ENCODE data around the gene HLA-DQA1.
A peak's percentile ranks its signal among the peaks of the same experiment; 100 is the strongest.
"Not testable (repeated sequence)": the region's sequence is repeated elsewhere in the genome, so short reads cannot be mapped to it uniquely, and the experiment has no call there.

The HLA-DQA1 gene

DNA sequence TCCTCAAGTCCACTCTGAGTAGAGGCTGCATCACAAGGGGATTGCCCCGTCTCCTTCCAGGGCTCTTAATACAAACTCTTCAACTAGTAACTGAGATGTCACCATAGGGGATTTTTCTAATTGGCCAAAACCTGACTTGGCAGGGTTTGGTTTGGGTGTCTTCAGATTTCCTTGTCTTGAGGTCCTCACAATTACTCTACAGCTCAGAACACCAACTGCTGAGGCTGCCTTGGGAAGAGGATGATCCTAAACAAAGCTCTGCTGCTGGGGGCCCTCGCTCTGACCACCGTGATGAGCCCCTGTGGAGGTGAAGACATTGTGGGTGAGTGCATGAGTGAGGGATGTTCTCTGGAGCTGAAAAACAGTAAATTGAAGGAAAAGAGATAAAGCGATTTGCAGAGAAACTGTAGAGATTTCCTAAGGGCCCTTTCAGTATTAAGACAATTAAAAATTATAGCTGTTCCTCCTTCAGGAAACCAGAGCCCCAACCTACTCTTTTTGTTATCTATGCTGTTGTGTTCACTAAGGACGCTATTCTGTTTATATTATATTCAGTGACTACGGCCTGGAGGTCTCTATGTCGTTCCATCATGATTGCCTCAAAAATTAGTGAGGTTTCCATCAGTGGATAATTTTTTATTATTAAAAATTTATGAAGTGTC, at the start of gene HLA-DQA1:
HLA-DQA1 (plus strand) TSS at position 188 of the 662 bp plus-strand sequence; CDS start at position 241, 53 bp downstream.
- no peak for DNase-seq

DNA sequence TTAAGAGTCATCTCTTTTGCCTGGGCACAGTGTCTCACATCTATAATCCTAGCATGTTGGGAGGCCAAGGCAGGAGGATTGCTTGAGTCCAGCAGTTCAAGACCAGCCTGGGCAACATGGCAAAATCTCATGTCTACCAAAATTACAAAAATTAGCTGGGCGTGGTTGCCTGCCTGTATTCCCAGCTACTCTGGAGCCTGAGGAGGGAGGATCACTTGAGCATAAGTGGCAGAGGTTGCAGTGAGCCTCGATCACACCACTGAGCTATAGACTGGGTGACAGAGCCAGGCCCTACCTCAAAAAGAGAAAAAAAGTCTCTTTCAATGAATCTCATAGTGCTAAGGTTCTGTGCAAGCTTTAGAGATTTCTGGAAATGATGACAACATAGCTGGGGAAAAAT, 49.0 kb upstream of the HLA-DQA1 start:
- DNase-seq: no peak

DNA sequence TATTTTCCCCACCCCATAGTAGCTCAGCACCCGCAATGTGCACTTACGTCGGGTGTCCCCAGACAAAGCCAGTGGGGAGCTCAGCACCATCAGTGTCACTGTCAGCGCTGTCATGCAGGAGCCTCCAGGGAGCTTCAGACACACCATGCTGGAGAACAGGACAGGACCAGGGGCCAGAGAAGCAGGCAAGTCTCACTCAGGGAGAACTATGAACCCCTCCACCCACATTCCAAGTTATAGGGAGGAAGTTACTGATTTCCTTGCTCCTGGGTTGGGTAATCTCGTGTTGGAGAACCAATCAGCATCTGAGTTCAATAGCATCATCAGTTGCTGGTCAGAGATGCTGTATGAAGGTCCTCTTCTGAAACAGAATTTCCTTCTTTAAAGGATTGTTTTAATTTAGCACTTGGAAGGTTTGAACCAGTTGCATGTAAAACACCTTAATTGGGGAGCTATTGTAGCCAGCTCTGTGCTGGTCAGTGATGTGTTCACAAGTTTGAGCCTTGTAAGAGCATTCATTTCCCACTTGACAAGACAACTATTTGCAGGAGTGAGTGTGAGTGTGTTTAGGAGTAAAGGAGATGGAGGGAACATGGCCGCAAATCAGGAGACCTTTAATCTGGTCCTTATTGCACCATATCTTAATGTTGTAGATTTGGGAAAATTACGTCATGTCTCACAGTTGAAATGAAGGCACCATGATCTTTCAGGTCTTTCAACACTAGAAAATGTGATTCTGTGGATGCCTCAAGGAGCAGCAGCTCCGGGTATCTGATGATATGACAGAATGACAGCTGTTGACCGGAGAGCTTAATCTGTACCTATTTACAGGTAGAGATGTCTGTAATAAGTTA, 47.4 kb upstream of the HLA-DQA1 start, which contains the start of gene HLA-DRB1:
HLA-DRB1 (minus strand) TSS at position 253 of the 854 bp plus-strand sequence; CDS start at position 147, 106 bp downstream.
- no peak for DNase-seq

DNA sequence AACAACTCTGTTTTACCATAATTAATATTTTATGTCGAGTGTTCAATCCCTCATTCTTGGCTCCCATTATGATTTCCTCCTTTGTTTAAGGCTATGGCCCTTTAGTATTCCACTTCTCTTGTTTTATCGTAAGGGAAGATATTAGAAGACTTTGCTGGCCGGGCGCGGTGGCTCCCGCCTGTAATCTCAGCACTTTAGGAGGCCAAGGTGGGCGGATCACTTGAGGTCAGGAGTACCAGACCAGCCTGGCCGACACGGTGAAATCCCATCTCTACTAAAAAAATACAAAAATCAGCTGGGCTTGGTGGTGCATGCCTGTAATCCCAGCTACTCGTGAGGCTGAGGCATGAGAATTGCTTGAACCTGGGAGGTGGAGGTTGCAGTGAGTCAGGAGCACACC, 46.5 kb upstream of the HLA-DQA1 start:
- DNase-seq: not testable (repeated sequence)

DNA sequence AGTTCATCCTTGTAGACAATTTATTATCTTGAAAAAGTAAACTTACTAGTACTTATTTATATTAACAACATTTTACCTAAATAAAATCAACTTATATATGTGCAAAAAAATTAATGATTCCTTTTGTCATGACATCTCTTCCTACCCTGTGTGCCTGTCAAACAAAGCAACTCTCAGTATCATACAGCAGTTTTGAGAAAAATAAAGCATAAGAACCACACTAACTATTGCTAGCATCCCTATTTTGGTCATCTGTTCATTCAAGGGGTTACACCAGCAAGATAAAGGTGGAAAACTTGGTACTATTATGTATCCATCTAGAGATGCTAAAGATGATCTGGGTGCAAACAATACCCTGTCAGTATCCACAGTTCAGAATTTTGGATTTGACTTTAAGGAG, 40.2 kb upstream of the HLA-DQA1 start:
- no peak for DNase-seq

DNA sequence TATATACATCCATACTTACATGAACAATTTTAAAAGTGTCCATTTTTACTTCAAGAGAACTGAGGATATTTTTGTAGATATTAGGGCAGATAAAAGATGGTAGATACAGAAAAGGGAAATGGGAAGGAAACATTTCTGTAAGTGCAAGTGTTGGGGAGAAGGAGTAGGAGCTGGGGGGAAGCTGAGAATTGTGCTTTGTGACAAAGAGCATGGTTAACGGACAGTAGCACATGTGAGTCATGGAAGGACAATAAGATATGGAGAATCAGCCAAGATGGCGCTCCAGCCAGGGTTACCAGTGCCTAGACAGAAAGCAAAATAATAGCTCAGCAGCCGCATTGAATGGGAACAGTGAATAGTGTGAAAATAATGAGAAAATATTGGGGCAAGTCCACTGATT, 34.8 kb upstream of the HLA-DQA1 start:
- DNase-seq: no peak

DNA sequence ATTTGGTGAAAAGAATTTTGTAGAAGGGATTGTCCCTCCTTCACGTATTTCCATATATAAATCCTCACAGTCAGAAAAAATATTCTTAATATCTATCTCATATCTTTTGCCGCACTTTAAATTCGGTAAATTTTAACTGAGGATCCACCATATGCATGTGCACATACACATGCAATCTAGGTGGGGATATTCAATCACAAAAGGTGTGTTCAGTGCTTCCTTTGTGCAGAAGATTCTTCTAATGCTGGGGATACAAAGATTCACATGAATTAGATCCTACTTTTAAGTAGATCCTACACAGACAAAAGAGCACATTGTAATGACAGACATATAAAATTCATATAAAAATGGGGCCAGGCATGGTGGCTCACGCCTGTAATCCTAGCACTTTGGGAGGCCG, 34.0 kb upstream of the HLA-DQA1 start:
- DNase-seq: no peak

DNA sequence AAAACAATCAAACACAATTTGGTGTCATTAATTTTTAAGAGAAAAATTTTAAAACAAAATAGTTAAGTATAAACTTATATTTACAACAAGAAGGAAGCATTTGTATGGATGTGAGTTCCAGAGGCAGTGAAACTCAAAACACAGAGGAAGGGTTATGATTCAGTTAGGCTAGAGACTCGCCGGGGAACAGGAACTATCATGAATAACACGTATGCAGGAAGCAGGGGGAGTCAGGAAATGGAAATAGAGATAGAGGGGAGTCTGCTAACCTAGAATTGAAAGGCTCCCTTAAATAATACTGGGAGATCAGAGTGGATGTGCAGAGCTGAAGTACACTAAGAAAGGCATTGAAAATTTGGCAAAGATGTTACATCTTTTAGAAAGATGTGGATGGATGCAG, 33.3 kb upstream of the HLA-DQA1 start:
- DNase-seq: no peak

DNA sequence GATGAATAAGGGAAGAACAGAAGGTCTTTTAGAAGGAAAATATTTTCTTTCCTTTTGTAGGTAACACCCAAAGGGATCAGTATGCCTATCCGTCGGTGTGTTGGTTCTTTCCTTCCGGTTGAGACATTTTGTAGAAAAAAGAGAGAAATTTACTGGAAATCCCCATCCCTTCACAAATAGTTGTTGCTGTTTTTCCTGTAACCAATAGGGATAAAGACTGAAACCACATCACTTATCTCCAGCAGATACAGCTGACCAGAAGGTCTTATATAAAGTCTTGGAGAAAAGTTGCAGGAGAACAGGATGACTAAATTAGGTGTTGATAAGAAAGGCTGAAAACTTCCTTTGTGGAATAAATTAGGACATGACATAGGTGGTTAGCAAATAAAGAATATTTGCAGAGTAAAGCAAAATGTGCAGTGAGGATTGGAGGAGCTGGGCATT, 32.8 kb upstream of the HLA-DQA1 start:
- DNase-seq: no peak

DNA sequence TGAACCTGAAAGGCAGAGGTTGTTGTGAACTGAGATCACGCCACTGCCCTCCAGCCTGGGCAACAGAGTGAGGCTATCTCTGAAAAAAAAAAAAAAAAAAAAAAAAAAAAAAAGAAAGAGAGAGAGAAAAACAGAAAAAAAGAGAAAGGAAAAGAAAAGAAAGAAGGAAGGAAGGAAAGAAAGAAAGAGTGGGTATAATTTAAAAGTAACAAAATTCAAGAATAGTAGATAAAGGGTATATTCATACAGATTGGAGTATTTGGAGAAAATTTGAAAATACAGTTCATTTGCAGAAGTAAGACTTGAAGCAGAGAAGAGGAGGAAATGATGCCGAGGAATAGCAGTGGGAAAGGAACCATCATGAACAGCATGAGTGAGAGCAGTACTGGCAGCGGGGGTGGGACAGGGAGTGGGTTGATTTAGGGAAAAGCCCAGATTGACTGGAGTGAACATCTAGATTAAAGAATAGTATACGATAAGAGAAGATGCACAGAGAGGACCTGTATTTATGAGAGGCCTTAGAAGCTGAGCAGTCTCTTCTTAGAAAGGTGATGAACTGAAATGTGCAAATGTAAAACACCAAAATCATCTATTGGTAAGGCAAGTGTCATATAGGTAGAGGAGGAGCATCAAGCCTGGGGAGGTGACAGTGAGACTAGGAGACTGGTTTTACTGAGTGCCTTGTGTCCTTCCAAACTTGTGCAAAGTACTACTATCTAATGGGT, 29.8 kb upstream of the HLA-DQA1 start:
- no peak for DNase-seq

DNA sequence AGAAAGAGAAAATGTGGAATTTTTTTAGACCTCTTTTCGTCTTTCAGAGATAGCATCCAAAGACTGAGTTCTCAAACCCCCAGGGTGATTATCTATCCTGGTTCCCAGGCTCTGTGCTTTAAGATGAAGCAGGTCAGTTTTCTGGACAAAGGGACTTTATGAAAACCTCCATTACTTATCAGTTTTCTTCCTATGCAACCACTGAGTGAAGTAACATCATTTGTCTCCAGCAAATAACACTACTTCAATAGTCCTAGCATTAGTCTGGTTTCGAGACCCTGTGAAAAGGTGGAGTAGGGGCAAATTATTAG, 29.3 kb upstream of the HLA-DQA1 start:
- no peak for DNase-seq

DNA sequence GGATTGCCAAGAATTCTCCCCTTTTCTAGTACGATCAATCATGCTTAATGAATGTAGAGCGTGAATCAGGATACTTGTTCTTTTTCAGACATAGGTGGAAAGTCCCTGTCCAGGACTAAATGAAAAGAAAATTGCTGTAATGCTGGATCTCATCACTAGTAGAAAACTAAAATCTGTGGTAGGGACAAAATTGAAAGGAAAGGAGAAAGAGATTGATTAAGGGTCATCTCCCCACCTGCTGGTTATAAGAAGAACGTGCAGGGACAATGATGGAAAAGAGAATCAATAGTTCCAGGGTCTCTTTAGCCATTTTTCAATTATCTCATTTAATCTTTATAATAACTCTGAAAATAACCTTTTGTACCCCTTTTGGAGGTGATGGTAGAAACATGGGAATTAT, 28.8 kb upstream of the HLA-DQA1 start:
- no peak for DNase-seq

DNA sequence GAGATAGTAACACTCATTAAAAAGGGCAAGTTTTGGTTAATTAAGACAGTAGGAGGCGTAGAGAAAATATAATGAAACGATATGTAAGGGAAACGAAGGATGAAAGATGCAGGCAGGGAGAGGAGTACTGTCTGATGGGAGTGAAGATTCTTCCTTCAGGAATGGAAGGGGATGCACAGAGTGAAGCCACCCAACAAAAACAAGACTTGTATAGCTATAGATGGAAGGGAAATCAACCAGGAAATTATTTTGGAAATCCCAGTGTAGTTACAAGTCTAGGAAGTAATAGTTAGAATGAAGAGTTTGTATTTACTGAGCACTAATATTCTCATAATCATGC, 27.8 kb upstream of the HLA-DQA1 start:
- no peak for DNase-seq

DNA sequence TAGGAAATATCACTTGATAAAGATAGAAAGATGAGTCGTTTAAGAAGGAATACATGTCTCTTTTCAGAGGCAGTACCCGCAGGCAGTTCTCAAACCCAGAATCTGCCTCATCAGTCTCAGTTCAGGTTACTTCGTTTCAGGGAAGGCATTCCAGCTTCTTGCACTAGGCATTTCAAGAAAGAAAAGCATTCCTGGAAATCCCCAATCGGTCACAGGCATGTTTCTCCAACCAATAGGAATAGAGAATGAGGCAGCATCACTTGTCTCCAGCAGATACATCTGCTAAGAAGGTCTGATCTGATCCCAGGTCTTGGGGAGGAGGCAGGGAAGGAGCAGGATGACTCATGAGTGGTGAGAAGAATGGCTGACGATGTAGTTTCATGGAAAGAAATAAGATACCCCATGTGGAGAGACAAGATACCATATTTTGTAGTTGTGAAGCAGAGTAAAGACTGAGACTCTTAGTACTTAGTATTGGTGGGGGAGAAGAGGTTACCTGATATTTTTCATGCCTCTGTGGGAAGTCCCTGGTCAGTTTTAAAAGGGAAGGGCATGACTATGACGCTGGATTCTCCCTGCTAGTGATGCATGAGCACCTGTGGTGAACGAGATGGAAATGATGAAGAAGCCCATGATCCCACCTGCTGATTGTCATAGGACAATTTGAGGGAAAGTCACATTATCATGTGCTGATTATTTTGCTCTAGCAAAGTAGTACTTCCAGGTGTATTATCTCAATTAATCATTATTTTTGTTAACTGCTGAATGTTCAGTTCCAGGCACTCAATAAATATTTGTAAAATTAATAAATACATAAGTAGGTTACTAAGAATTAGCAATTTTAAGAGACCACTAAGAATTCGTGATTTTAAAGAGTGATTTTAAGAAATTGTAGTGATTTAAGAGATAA, 27.2 kb upstream of the HLA-DQA1 start:
- DNase-seq: peak; percentile 21 to 70

DNA sequence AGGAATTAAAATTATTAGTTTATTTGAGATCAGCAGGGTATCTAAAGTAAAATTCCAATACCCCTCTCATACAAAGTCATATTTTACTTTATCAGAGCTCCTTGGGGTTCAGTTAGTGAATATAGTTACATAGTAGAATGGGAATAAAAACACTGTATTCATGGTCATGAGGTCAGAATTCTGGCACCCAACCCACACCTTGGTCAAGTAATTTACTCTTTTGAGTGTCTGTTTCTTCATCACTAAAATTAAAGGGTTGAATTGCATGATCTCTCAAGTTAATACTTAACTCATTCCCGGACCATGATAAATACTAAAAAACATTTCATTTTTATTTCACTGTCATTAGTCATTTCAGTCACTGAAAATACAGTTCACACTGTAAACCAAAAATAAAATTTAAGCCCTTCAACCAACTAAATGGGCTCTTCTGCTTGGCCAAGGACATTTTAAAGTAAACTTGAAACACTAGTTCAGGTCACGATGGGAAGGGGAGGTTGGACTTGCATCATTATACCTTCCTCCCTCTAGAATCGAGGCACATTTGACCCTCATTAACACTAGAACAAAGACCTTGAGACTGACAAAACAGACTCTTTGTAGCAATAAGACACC, 26.4 kb upstream of the HLA-DQA1 start:
- no peak for DNase-seq

DNA sequence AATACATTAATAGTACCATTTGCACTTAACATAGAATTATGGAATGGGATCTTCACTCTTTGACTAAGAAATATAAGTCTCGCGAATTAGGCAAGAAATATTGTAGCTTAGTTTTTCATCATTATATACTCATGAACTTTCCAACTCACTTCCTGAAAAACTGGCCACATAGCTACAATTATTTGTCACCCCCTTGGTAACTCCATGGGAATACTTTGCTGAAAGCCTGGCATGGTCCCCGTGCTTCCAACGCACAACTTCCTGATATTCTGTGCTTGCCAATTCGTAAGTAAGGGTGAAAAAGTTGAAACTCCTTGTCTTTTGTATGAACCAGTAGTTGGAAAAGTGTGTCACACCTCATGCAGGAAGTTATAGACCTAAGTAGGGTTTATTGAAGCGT, 23.7 kb upstream of the HLA-DQA1 start:
- no peak for DNase-seq

DNA sequence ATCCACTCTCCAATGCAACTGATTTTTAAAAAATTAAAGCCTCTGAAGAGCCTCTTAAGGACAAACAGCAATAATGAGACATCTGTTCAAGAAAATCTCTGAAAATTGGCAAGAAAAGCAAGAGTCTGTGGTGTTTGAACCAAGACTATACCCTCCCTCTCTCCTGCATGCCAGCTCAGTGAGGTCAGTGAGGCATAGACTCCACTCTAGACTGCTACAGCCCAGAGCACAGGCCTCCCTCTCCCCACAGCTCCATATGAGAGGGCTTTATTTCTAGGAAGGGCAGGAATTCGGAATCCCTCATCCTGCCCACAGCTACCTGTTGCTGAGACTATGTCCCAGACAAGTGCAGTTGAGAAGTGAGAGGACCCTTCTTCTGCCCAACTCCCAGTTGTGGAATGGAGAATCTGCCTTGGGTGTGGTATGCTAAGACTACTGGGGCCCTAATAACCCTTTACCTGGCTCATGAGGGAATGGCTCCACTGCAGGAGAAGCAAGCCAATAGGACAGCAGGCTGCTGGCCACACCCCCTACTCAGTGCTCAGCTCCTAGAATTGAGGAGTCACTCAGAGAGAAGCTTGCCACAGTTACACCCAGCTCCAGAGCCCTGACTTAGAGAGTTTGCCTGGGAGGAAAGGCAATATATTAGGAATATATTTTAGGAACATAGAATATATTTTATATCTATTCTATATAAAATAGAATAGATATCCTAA, 22.7 kb upstream of the HLA-DQA1 start:
- no peak for DNase-seq

DNA sequence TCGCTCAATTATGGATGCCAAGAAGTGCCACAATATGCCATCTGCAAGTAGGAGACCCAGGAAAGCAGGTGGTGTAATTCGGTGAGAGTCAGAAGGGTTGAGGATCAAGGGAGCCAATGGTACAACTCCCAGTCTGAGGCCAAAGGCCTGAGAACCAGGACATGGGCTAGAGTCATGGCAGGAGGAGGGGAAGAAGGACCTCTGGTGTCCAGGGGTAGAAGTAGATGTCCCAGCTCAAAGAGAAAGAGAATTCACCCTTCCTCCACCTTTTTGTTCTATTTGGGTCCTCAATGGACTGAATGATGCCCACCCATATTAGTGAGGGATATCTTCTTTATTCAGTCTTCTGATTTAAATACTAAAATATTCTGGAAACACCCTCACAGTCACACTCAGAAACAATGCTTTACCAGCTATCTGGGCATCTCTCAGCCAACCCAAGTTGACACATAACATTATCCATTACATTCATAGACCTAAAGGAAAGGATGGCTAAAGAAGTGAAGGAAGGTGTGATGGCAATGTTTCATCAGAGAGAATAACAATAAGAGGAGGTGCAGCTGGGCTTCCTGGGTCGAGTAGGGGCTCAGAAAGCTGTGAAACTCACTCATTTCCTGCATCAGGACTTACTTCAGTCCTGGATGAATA, 21.2 kb upstream of the HLA-DQA1 start:
- DNase-seq: no peak

DNA sequence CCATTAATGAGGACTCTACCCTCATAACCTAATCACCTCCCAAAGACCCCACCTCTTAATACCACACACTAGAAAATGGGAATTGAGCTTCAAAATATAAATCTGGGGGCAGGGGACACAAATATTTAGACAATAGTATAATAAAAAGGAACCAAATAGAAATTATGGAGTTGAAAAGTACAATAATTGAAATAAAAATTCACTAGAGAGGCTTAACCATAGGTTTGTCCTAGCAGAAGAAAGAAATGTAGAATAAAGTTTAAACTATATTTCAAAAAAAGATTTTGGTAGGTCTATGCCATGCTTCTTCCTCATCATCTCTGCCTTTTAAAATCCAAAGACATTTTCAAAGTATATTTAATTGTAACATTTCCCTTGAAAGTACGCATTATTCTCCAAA, 19.5 kb upstream of the HLA-DQA1 start:
- DNase-seq: no peak

DNA sequence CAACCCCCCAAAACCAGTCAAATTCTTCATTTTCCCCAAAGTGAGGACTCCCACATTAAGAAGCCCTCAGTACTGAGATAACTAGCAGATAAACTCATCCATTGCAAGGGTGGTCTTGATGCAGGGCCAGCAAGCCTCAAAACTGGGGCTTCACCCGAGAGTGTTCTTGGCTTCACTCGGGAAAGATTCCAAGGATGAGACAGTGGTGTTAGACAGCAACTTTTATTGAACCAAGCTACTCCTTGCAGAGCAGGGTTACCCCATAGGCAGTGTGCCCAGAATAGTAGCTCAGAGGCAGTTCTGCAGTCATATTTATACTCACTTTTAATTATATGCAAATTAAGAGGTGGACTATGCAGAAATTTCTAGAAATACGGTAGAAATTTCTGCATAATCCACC, 15.8 kb upstream of the HLA-DQA1 start:
- no peak for DNase-seq

All from NCI-H446 (cell line).